HG03064 (cell line): ENCODE data around the gene PPM1A.

ENCODE experiments used
- ATAC-seq: cut with Tn5 transposase; IDR thresholded peaks from one replicate; pipeline ENCODE4 v1.9.1; 2021; ENCODE audit warnings: low read depth; ENCODE audit not compliant: unreplicated experiment

PPM1A gene

DNA sequence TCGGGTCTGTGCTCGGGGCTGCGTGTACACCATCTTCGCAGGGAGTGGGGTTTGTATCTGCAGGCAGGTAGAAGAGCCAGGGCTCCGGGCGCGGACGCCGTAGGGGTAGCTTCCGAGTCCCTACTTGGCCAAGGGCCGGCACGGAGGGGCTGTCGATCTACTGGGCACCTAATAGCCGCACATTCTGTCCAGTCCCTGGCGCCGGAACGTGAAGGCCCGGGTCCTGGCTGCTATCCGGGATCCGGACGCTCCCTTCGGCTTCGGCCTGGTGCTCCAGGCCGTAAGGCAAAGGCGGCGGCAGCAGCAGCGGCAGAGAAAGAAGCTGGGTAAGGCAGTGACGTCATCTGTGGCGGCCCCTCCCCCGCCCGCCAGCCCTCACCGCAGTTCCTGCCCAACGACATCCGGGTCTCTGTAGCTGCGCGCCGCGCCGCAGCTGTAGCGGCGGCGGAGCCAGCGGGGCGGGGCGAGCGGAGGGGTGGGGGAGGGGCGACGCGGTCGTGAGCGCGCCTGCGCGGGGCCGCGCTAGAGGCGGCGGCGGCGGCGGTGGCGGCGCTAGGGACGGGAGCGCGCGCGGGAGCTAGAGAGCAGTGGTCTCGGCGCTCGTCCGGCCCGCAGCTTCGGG lies at the start of gene PPM1A:
Gene PPM1A (plus strand): TSS at position 525 of the 622 bp plus-strand sequence. CDS start 33,483 bp downstream, outside the sequence.
- peak; percentile 59 for ATAC-seq

DNA sequence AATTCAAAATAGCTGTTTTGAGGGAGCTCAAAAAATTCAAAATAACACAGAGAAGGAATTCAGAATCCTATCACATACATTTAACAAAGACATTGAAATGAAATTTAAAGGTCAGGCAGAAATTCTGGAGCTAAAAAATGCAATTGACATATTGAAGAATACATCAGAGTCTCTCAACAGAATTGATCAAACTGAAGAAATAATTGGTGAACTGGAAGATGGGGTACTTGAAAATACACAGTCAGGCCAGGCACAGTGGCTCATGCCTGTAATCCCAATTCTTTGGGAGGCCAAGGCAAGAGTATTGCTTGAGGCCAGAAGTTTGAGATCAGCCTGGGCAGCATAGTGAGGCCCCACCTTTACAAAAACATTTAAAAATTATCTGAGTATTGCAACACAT lies 49.7 kb upstream of the PPM1A start:
- ATAC-seq = no peak

DNA sequence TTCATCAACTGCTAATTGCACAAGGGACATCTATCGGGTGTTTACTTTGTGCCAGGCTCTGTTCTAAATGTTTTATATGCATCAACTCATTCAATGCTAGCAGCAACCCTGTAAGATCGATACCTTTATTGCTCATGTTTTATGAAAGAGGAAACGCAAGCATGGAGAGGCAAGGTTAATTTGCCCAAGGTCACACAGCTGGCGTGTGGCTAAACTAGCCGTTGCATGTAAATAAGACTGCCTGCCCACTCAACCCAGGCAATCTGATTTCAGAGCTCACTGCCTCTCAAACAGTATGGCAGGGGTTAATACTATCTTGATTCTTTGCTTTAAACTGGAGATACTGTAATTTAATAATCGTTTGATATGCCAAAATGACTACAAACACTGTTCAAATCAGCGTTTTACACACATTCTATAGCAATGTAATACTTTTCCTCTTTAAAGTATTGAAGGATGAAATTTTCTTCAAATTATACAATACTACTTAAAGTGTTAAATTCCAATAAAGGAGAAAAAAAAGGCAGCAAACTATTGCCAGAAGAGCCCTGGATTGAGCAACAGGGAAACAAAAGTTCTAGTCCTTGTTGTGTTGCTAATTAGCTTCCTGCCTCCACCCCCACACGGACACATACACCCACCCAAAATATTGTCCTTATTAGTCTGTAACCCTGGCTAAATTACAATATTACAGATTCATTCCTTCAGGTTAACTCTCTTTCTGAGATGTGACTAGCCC lies 44.7 kb upstream of the PPM1A start:
- ATAC-seq = peak; percentile 84

DNA sequence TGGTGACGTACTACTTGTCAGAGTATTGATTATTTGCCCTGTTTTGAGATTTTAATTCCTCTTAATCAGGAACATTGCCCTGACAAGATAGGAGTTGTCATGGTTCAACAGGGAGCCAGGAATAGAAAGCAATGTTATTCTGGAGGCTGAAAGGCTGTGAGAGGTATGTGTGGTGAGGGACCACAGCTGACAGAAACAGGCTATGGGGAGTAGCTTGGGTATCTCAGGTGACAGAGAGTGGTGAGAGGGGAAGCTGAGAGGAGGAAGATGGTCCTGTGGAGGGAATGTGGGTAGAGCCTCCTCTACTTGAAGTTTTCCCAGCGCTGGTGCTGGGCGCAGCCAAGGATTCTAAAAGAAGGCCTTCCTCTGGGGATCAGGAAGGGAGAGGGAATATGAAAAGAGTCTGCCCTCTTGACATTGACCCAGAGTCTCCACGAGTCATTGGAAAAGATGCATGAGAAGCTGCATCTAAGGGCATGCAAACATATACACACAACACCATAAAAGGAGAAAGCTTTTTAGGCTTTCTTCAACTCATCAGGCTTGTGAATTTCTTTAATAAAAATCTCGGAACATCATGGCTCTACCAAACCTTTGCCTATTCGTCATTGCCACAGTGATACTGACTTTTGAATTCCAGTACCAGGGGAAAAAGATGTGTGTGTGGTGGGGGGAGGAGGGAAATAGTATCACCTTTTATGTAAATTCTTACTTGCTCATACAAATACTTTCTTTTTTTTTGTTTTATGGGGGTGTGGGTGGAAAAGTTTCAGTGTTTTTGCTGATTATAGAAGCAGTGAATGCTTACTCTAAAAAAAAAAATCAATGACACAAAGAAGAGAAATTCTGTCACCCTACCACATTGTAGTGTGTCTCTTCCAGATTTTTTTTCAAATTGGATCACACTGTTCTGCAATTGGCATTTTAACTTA lies 43.9 kb upstream of the PPM1A start:
- peak; percentile 52 for ATAC-seq

DNA sequence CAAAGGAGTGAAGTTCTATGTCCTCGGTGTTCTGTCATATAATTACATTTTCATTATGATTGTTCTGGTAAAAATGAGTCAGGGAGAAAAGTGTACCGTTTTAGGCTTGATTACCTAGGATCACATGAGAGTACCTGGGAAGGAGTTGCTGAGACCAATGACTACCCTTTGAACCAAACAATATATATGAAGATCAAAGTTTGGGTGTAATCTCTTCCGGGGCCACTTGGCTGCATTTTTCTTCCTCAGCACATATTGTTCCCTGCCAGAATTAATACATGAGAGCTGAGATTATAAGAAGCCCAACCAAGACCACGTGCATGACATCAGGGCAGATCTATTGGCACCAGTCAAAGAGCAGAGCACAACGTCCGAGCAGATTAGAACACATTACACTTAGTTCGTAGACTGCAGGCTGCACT lies 42.8 kb upstream of the PPM1A start:
- no peak for ATAC-seq

DNA sequence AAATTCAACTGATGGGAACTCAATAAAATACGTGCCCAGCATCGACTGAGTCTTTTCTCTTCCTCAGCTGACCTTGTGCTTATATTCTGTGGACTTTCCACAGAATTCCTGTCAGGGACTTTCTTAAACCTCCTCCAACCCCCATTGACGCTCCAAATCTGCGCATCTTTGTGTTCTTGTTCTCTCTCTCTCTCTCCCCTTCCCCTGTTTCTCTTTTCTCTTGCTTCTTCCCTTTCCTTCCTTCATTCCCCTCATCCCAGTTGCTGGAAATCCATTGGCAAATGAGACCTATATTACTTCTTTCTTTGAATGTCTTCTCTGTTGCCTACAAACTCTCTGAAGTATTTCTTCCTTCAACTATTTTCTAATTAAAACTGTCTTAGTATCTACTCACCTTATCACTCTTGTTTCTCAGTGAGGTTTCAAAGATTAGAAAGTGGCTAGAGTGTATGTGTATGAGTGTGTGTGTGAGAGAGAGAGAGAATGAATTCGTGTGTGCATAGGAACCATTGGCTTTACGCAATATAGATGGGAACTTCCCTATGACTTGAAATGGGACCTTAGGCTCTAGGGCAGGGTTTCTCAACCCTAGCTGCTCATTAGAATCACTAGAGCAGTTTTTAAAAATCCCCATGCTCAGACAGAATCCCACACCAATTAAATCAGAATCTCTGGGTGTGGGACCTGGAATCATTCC lies 42.0 kb upstream of the PPM1A start:
- no peak for ATAC-seq

DNA sequence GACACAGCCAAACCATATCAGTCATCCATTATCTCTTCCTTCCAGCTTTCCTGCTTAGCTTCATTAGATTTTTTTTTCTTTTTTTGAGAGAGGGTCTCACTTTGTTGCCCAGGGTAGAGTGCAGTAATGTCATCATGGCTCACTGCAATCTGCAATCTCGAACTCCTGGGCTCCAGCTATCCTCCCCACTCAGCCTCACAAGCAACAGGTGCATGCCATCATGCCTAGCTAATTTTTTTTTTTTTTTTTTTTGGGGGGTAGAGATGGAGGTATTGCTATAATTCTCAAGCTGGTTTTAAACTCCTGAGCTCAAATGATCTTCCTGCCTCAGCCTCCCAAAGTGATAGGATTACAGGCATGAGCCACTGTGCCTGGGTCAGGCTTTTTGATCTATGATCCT lies 38.3 kb upstream of the PPM1A start:
- ATAC-seq = no peak

DNA sequence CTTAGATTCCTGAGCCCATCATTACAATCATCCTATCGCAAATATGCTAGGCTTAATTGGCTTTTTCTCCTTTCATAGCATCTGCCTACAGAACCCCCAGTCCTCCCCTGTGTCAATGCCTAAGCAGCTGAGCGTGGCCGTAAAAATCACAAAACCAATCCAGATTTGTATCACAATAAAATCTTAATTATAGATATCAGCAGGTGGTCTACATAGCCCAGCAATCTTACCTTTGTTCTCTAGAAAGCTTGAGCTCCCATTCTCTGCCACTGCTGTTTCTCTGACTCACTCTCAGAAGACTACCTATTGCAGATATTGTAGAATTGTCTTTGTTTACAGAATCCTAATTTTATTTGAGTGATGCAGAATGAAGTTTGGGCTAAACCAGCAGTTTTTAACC lies 37.9 kb upstream of the PPM1A start:
- ATAC-seq = no peak

DNA sequence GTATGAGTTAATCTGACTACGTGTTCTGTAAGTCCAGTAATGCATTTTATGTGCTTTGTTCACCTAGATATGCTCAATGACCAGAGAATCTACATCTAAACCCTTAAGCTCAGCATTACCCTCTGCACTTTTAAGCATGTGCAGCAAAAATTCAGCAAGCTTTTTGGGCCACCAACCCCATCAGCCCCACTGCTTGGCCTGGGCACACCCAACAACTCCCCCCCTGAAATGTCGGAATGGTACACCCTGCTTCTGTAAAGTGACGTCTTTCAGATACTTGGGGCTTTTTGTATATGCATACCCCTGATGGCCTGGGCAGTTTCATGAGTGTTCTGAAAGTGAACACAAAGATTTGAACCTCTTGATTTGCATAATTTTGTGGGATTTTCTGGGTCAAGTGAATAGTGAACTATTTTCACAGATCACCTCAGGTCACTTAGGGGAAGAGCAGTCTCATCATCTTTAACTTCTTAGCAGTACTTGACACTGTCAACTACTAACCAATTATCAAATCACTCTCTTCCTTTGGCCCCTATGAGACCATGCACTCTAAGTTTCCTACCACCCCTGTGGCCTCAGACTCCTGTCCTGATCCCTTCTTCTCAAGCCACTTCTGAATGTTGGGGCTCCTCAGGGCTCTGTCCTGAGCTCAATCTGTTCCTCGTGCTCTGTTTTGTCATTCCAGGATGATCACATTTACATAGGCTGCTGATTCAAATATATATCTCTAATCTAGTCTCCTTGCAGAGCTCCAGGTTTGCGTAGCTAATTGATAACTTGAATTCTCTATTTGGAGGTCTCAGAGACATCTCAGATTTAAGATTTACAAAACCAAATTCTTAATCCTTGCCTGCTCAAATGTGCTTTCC lies 36.3 kb upstream of the PPM1A start:
- ATAC-seq = peak; percentile 81

DNA sequence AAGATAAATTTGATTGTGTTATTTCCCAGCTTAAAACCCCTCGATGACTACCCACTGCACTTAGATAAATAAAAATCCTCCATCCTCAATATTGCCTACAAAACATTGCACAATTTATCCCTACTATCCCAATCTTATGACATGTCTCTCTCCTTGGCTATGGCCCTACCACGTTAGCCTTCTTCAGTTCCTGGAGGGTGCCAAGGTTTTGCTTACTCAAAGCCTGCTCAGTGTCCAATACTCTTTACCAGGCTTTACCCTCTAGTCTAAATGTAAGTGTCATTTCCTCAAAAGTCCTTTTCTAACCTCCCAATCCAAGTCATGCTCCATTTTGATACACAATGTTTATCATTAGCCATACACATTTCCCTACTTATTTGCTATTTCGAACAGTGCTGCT lies 35.0 kb upstream of the PPM1A start:
- ATAC-seq = no peak

DNA sequence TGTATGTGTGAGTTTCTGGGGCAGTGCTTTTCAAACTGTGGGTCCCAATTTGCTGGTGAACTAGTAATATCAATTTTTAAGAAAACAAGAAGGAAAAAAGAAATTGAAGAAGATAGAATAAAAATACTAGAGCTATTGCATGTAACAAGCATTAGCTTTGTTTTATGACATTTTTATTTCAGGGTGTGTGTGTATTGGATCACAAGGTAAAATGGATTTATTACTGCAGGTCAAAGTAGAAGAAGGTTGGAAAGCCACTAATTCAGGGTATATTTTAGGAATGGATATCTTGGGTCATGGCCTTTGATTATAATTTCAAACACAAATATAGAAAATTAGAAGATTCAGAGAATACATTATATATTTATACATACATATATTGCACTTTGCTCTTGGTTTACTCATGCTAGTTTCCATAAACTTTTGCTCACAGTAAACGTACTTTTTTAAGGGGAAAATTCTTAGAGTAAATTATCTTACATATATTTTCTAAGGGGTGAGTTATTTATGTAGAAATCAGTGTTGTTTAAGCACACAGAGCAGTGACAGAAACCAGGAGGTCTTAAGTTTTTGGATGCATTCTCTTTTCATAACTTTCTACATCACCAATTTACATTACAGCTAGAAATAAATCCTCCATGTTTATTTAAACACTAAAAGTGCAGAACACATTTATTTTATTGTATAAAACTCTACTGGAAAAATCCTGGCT lies 34.5 kb upstream of the PPM1A start:
- ATAC-seq = no peak

DNA sequence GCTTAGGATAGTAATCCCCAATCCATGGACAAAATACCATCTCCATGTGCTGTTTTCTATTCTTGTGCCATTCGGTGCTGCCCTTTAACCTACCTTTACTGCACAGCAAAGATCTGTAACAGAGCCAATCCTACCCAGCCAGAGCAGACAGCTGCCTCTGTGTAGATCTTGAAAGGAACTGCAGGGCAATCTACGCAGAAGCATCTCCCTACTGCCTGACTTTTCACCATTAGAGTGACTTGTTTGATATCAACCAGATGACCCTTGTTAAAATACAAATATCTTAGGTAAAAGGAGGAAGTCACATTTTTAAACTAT lies 33.9 kb upstream of the PPM1A start:
- no peak for ATAC-seq

DNA sequence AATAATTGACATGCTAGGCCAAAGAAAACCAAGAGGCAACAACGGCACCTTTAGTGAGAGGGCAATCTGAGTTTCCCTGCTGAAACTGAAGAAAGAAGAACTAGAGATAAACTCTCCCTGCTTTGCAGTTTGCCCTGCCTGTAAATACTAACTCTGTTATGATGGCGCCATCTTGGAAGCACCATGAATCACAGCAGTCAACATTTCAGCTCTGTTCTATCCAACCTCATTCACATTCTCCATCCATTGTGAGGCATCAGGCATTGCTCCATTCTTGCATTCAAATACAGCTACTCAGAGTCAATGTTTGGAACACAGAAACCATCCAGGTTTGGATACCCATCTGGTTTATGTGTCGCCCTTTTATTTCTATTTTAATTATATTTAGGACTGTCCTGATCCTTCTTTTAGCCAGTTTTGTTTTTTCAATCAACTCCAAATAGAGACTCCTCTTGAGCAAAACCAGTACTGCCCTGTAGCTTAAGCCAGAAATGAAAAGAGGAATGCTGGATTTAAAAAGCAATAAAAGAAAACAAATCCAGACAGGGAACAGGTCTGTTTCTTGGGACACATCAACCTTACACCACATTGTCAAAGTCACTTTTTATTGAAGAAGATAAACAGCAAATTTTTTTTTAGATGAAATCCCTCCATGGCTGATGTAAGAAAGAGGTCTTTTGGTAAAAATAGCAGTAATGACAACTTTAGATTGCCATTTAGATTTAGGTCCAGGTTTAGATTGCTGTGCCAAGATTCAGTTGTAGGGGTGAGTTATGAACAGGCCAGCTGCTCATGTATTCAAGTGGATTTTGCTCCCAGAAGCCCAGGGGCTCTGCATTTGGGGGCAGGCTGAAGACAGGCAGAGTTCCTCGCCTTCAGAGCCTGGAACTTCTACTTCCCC lies 33.3 kb upstream of the PPM1A start:
- ATAC-seq = no peak

DNA sequence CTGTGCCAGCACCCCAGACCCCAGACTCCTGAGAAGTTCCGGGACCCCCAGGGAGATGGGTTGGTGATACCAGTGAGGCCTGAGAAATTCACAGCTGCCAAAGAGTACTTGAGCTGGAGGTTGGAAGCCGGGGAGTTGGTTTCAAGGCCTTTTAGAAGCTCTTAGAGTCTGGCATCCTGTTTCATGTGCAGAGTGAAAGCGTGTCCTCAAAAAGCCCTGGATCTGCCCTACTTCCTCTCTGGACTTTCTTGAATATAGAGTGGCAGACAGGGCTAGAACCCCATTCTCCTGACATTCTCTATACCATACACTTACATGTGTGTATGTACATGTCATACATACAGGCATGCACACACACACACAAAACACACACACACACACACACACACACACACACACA lies 31.3 kb upstream of the PPM1A start:
- no peak for ATAC-seq

DNA sequence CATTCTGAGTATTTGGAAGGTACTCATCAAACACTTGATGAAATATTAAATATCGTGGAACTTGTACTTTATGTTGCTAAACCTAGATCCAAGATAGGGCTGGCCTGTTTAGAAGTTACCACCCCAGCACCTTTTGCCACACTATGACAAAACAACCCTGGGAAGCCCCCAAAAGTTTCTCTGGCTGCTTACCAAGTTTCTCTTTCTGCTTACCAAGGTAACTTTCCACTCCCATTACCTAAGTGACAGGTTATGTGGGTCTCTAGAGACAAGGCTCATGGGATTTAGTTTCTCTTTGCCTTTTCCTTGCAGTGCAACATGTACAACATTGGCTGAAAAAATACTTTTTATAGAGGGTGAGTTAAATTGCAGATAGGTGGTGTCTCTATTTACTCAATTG lies 28.9 kb upstream of the PPM1A start:
- ATAC-seq = peak; percentile 69

DNA sequence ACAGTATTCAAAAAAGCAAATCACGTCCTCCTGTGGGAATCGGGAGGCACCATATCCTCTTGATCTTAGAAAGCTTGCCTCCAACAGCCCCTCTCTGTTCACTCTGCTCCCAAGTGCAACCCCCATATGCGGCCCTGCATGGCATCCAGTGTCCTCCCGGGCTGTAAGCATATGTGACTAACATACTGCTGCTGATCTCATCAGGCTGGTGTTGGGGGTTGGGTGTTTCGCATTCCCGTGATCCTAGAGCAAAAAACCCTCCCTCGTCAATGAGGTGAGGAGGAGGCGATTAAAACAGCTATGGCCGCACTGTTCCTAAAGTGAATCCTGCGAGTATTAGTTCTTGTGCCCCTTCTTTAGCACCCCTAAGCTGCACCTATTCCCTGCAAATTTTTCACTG lies 28.1 kb upstream of the PPM1A start:
- no peak for ATAC-seq

DNA sequence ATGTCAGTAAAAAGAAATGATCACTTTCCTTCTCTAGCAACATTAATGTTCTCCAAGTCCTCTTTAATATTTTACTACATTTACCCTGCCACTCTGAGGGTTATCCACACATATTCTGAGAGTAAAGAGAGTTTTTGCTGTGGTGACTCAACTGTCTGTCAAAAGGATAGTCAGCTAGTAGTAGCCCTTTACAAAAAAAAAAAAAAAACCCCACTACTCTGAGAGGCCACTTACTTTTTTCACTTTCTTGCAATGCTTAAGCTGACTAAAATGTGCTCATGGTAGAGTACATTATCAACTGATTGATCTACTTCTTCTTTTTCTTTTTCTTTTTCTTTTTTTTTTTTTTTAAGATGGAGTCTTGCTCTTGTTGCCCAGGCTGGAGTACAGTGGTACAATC lies 27.6 kb upstream of the PPM1A start:
- no peak for ATAC-seq

DNA sequence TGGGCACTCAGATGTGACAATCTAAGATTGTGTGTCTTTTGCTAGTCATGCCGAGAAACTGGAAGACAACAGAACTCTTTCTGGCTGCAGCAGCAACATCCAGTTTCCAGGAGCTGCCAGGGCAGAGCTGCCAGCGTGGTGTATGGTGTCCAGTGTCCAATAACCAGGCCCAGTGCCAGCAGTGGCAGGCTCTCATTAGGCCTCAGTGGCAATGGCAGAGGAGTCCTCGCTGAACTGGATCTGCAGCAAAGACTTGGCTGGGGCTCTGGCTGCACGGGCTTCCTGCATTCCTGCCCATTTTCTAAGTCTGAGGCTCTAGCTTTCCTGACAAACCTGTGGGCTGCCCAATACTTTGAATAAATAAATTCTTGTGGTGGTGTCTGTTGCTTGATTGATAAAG lies 26.2 kb upstream of the PPM1A start:
- no peak for ATAC-seq
